Erythroblast (primary cell): ENCODE data around the gene ARHGAP26.

ENCODE experiments used
- DNase-seq, 2 experiments: peaks; one replicate each; lab custom pipeline; 2025; lab: John Stamatoyannopoulos, UW
- GATA1 ChIP-seq: IDR thresholded peaks from 2 replicates; pipeline ENCODE4 v1.6.1; 2011; ENCODE audit warnings: low read depth, mild to moderate bottlenecking, control low read depth, low read length, moderate library complexity
- POLR2A ChIP-seq: IDR thresholded peaks from 2 replicates; pipeline ENCODE4 v1.6.1; 2011; ENCODE audit warnings: mild to moderate bottlenecking, low read length

ARHGAP26 gene

DNA sequence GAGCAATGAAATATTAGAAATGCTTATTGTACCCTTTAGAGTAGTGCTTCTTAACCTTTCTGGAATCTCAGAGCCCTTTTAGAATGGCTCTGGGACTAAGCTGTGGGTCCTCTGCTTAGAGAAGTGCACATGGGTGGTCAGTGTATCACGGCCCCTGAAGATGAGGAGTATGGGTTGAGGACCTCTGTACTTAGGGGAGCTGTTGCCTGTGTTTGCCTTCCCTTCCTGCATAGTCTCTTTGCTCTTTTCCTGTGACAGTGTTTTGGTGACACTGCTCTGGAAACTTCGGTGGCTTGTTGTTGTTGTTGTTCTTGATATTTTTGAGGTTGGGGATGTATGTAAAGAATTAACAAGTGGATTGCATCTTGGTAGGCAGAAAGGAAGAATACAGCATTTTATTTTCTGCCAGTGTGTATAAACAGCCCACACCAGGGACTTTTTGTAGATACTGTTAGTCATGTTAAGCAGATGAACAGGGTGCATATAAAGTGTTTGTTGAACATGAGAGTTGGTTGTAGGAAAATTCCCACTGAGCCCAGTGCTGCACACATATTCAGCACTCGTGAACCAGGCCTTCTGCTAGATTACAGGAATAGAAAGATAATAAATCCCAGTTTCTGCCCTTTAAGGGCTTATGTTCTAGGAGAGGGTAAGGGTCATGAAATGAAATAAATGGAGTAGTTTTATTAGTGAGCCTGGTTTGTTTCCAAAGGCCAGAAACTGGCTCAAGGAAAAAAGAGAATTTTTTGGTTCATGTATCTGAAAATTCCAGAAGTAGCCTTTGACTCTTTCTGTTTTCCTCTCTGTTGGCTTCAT, 199.7 kb downstream of the ARHGAP26 start:
- no peak for DNase-seq

DNA sequence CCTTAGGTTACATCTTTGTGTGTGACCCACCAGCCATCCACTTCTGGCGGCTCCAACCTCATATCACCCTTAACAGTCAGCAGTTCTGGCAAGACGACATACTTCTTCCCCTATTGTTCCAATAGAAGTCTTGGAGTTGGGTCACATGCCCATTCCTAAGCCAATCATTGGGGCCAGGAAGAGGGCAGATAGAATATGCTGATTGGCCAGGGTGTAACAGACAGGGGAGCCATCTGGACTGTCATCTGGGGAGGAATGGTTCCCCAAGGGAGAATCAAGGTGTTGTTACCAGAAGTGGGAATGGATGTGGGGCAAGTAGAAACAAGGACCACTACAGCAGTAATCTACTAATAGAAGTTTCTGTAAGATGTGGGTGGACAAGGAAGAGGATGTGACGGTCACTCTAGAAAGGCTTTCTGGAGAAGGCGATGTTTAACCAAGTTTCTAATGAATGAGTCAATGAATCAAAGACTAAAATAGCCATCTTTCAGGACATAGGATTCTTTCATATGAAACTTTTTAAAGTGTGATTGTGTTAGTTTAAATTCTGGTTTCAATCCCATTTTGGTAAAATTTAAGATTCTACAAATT, 200.4 kb downstream of the ARHGAP26 start:
- TF ChIP-seq GATA1 (no peak), POLR2A (no peak)
- DNase-seq: no peak

More for the DNA sequence above, 199.7 kb downstream of the ARHGAP26 start:
- no peak for TF ChIP-seq GATA1
- TF ChIP-seq POLR2A: no peak

DNA sequence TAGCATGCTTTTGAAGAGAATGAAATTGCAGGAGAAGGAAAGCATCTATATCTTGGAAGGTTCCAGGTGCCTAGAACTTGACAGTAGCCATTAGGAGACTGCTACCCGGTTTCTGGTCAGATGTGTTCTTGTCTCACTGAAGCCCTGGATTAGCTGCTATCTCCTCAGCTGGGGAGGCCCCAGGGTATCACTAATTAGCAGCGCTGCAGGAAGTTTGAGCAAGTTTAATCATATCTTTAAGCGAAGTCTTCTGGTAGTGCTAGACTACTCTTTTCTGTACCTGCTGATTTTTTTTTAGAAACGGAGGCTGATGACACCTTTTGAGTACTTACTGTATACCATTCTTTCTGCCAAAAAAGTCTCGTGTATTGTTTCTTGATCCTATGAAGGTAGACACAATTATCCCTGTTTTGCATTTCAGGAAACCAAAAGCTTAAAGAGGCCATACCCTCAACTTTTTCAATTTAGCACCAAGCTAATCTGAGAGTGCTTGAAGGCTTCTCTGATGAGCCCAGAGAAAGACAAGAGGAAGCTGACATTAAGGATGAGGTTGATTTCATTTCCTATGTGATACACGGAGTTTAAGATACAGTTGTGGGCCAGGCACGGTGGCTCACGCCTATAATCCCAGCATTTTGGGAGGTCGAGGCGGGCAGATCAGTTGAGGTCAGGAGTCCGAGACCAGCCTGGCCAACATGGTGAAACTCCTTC, 201.3 kb downstream of the ARHGAP26 start:
- DNase-seq: no peak
- TF ChIP-seq POLR2A (no peak), GATA1 (no peak)

DNA sequence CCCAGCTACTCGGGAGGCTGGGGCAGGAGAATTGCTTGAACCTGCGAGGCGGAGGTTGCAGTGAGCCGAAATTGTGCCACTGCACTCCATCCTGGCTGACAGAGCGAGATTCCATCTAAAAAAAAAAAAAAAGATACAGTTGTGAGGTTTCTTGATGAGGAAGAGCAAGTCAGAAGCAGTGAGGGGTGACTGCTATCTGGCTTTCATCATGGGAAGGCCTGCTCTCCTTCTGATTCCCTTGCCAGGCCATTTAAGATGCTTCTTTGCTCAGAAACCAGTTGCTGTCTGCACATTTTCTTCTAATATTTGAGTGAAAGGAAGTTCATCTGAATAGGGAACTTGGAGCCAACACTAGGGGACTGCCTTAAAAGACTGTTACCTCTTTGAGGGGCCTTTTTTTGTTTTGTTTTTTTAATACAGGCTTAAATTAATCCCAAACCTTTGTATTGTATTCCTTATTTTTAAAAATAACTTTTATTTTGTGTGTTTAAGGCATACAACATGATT, 201.9 kb downstream of the ARHGAP26 start:
- DNase-seq: no peak
- no peak for TF ChIP-seq GATA1
- TF ChIP-seq POLR2A: no peak

DNA sequence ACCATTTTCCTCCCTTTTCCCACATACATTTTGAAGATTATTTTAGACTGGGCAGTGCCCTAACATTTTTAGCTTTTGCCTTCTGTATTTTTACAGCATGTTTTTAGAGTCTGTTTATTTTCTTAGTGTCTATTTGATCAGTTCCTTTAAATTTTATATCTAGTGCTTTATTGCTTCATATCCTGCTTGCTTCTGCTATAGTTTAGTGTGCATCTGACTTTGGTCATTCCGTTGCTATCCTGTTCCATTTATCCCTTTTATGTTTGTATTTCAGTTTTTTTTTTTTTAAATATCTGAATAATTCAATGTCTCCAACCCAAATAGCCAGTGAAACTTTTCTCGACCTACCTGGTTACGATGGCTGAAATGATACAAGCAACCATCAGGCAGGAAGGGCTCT, 203.8 kb downstream of the ARHGAP26 start:
- TF ChIP-seq GATA1 (no peak), POLR2A (no peak)
- DNase-seq: no peak

DNA sequence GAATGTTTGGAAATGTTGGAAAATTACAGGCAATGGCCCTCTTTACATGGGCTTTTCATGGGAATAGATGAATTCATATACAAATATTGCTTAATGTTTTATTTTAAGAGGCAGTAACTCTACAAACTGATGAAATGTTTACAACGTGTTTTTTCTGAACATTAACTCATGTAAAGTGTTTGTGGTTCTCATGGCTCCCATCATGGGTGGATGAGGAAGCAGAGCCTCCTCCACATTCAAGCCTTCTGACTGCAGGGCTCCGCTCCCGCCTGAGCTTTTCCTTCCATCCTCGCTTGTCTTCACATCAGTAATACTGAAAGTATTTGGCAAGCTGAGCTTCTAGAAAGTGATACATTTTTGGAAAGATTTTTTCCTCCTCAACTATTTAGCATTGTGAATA, 204.2 kb downstream of the ARHGAP26 start:
- DNase-seq: no peak
- no peak for TF ChIP-seq GATA1
- no peak for TF ChIP-seq POLR2A

DNA sequence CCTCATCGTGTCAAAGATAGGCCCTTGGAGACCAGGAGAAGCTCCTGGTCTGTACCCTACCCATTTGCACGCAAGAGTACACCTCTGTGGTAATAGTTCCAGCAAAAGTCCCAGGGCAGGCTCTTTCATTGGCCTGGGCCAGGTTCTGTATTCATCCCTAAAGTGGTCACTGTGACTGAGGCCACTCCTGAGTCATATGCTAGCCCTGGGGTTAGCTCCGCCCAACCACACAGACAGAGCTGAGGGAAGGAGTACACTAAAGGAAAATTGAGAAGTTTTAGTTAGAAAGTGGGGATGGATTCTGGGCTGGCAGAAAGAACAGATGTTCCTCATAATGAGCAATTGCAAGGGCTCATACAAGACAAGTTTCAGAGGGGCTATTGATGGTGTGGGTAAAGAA, 206.7 kb downstream of the ARHGAP26 start:
- TF ChIP-seq GATA1 (no peak), POLR2A (no peak)
- DNase-seq: no peak

DNA sequence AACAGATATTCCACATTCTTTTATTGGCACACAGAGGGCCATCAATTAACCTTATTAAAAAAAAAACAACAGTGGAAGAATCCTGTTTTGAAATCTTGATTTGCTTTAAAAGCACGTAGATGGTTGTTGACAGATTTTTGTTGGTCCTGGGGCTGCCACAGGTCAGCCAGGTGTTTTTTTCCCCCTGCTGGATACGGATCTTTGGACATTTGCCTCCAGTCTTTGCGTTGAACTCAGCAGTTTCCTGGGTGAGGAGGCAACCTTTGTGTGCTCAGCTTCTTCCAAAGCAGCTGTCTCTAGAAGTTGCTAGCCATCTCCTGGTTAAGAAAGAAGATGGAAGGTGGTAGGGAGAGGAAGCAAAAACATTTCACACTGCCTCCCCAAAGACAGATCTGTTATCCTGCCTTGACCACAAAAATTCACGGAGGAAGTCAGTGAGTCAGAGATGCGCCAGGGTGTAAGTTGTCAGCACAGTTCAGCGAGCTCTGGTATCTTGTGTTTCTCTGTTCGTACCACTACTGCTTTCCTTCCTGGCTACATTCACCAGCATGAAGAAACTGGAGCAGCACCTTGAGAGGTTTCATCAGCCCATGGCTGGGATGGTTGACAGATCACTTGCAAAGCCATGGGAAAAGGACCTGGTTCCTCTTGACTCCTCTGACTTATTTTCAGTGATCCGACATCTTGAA, 207.3 kb downstream of the ARHGAP26 start:
- no peak for TF ChIP-seq POLR2A
- TF ChIP-seq GATA1: no peak
- DNase-seq: no peak

DNA sequence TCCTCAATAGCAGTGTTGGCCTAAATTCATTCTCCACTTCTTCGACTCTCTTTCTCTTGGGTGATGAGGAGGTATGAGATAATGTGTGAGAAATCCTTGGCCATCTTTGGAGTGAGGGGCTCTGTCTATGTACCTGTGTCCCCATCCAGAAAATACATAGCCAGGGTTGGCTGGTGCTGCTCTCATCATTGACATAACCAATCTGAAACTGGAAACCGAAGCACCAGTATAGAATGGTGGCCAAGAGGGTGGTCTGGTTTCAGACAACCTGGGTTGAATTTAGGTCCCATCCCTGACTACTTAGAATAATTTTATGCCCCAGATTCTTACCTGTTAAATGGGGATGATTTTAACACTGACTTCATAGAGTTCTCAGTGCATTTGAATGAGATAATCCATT, 208.1 kb downstream of the ARHGAP26 start:
- DNase-seq: no peak
- no peak for TF ChIP-seq GATA1
- no peak for TF ChIP-seq POLR2A

DNA sequence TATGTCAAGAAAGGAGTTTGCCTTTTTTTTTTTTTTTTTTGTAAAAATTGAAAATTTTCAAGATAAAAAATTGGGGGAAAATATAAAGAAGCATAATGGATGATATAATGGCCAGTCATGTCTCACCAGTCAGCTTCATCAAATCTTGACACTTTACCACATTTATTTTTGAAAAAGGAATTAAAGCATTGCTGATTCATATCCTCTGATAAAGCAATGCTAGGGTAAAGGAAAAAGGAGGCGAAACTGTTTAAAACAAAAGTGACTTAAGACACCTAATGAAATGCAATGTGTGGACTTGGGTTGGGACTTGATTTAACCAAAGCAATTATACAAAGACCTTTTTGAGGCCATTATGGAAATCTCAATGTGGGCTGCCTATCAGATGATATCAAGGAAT, 208.5 kb downstream of the ARHGAP26 start:
- no peak for DNase-seq
- TF ChIP-seq GATA1 (no peak), POLR2A (no peak)

DNA sequence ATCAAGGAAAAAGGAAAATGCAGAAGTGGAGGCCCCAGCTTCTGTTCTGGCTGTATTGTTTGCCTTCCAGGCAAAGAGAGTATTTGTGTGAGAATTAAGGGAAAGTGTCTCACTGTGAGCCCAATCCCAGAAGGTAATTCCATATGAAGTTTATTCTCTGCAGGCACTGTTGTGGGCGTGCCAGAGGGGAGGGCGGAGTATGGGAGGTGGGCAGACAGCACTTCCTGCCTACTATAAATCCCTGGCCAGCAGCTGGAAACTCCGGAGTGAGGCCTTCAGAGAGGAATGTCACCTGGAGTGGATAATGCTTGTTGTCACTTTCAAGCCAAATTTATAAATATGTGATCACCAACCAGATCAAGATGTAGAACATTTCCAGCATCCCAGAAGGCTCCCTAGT, 209.5 kb downstream of the ARHGAP26 start:
- TF ChIP-seq POLR2A (no peak), GATA1 (no peak)
- DNase-seq: no peak

DNA sequence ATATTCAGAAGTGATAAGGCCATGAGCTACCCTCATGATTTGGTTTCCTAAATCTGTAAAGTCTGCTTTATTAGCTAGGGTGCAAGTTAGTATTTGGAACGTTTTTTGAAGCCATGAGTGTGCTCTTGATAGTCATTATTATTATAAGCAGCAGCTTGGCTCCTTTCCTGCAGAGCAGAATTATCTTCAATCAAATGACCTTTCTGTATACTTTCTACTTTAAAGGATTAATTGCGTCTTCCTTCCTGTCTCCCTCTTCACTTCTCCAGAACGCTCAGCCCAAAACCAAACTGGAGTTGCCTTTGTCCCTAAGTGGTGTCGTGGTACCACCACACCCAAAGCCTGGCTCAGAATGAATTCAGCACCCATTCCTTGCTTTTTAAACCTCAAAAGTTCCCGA, 211.3 kb downstream of the ARHGAP26 start:
- no peak for TF ChIP-seq POLR2A
- no peak for TF ChIP-seq GATA1
- DNase-seq: no peak
